NK-92 treated with Interleukin-12 subunit alpha and Interleukin-12 subunit beta, amount 100 ng/mL, for 24 hours (cell line): ENCODE measurements around the gene IGDCC3.

Source experiments
- DNase-seq: peaks from one replicate; lab custom pipeline; 2025; lab: John Stamatoyannopoulos, UW

IGDCC3 gene

GRCh38 chr15:65326818-65327217, 51.0 kb downstream of the IGDCC3 start:
- no peak for DNase-seq

GRCh38 chr15:65326117-65326526, 51.7 kb downstream of the IGDCC3 start:
- DNase-seq = no peak

GRCh38 chr15:65323071-65323511, 54.7 kb downstream of the IGDCC3 start:
- no peak for DNase-seq

GRCh38 chr15:65318870-65319356, 58.9 kb downstream of the IGDCC3 start:
- DNase-seq = peak; percentile 55

GRCh38 chr15:65312400-65312916, 65.3 kb downstream of the IGDCC3 start:
- DNase-seq = no peak

GRCh38 chr15:65311760-65312159, 66.0 kb downstream of the IGDCC3 start:
- no peak for DNase-seq

- no peak for DNase-seq
Measured at GRCh38 chr15:65310431-65311137, 67.2 kb downstream of the IGDCC3 start.

GRCh38 chr15:65309882-65310418, 67.9 kb downstream of the IGDCC3 start:
- DNase-seq = no peak

- no peak for DNase-seq
Measured at GRCh38 chr15:65307978-65308377, 69.8 kb downstream of the IGDCC3 start.

GRCh38 chr15:65306551-65306950, 71.3 kb downstream of the IGDCC3 start:
- DNase-seq = no peak

- DNase-seq = no peak
Measured at GRCh38 chr15:65305776-65306175, 72.0 kb downstream of the IGDCC3 start.

- DNase-seq = no peak
Measured at GRCh38 chr15:65305150-65305758, 72.5 kb downstream of the IGDCC3 start.

- DNase-seq = peak; percentile 78
Measured at GRCh38 chr15:65304381-65305149, 73.2 kb downstream of the IGDCC3 start, which contains the start of gene RNU5B-1. Gene RNU5B-1, plus strand, starts transcription at chr15:65304677.

- DNase-seq = no peak
Measured at GRCh38 chr15:65303687-65304380, 74.0 kb downstream of the IGDCC3 start.

GRCh38 chr15:65302061-65302460, 75.7 kb downstream of the IGDCC3 start:
- no peak for DNase-seq

- DNase-seq = no peak
Measured at GRCh38 chr15:65300924-65301441, 76.8 kb downstream of the IGDCC3 start.

GRCh38 chr15:65298731-65299130, 79.1 kb downstream of the IGDCC3 start:
- DNase-seq = no peak

GRCh38 chr15:65292938-65293518, 84.8 kb downstream of the IGDCC3 start:
- no peak for DNase-seq

- no peak for DNase-seq
Measured at GRCh38 chr15:65290228-65290627, 87.6 kb downstream of the IGDCC3 start.

- DNase-seq = no peak
Measured at GRCh38 chr15:65289261-65289854, 88.4 kb downstream of the IGDCC3 start.

- DNase-seq = no peak
Measured at GRCh38 chr15:65287520-65287855, 90.3 kb downstream of the IGDCC3 start.
